GM12892 (cell line): ENCODE data around the gene C19orf53.

Source experiments
- POLR2A ChIP-seq: IDR thresholded peaks from 2 replicates; pipeline ENCODE4 v1.6.1; 2011; ENCODE audit warnings: low read depth, low read length, control low read depth
- POLR2AphosphoS5 ChIP-seq: IDR thresholded peaks from 2 replicates; pipeline ENCODE4 v1.6.1; 2011; ENCODE audit warnings: low read depth, low read length, control low read depth
- TAF1 ChIP-seq: IDR thresholded peaks from 2 replicates; pipeline ENCODE4 v1.6.1; 2011; ENCODE audit warnings: low read depth, mild to moderate bottlenecking, control low read depth, low read length, borderline replicate concordance

GRCh38 chr19:13762635-13763235, 11.5 kb upstream of the C19orf53 start:
- TF ChIP-seq POLR2A = no peak
- TF ChIP-seq POLR2AphosphoS5 = no peak
- no peak for TF ChIP-seq TAF1
